Heart right ventricle (tissue), 16 donors: ENCODE results near the gene NTRK2. TPM values are rescaled to one million over a fixed set of nuclear protein-coding genes. Genes with fewer than 3 reads are reported as not detected.

ENCODE experiments used
- ATAC-seq, 8 donors: fragments of 200-7000 bp; cut with Tn5 transposase; one replicate each; pipeline ENCODE4 v1.9.1; 2020; ENCODE audit warnings: mild to moderate bottlenecking in 8 of 8, moderate library complexity in 8 of 8, moderate number of reproducible peaks in 1 of 8
- DNase-seq, 2 donors: peaks; one replicate each; pipeline ENCODE4 v3.0.0-alpha.2; 2020
- H3K27ac ChIP-seq, 10 donors: fragments of 200-600 bp; sonication (generic) in 2 of 10; one replicate each; pipeline versions ENCODE4 v1.5.0 to v1.8.0; 2020 to 2022; ENCODE audit warnings: mild to moderate bottlenecking in 3 of 10
- H3K27me3 ChIP-seq, 7 donors: fragments of 200-600 bp; one replicate each; pipeline ENCODE4 v1.8.0; 2021 to 2022; ENCODE audit warnings: mild to moderate bottlenecking in 2 of 7
- H3K36me3 ChIP-seq, 9 donors: fragments of 200-600 bp; sonication (generic) in 1 of 9; one replicate each; pipeline versions ENCODE4 v1.5.0 to v1.8.0; 2020 to 2022; ENCODE audit warnings: mild to moderate bottlenecking in 2 of 9
- H3K4me1 ChIP-seq, 9 donors: fragments of 200-600 bp; sonication (generic) in 1 of 9; one replicate each; pipeline versions ENCODE4 v1.5.0 to v1.8.0; 2020 to 2022; ENCODE audit warnings: mild to moderate bottlenecking in 4 of 9
- H3K4me3 ChIP-seq, 10 donors: fragments of 200-600 bp; sonication (generic) in 2 of 10; one replicate each; pipeline versions ENCODE4 v1.5.0 to v1.8.0; 2020 to 2022; ENCODE audit warnings: mild to moderate bottlenecking in 7 of 10, moderate library complexity in 2 of 10
- H3K9me3 ChIP-seq, 11 donors: fragments of 200-600 bp in 10 of 11; sonication (generic) in 2 of 11; one replicate each; pipeline versions ENCODE4 v1.5.0 to v1.8.0; 2013 to 2022; ENCODE audit warnings: mild to moderate bottlenecking in 2 of 11, control low read depth in 1 of 11, moderate library complexity in 1 of 11
- WGBS, 2 donors: extraction: QIAGEN DNeasy Blood & Tissue Kit; methylation state at CpG; one replicate each; pipeline ENCODE4 v1.1.7; 2013; ENCODE audit warnings: inconsistent platforms in 1 of 2; 5-methylcytosine and 5-hydroxymethylcytosine counted together
- intact Hi-C, 10 donors: fragments of 100-400 bp; cut with DNase I; formaldehyde crosslinking; loops; one replicate each; pipeline versions ENCODE4 v1.11.1 to v1.14.2; 2022
- polyA plus RNA-seq, 2 donors: library from polyadenylated mRNA; stranded (reverse); fragments of 200-250 nt; gene quantifications; one replicate each; pipeline ENCODE4 v1.2.3, GENCODE V29; 2013
- total RNA-seq, 10 donors: library from RNA; stranded (reverse); fragmentation: NEBNext Ultra II Directional in 3 of 10; extraction: Animal tissue kit (Norgen Biotek cat#: 25700) in 3 of 10; gene quantifications; one replicate each; pipeline versions ENCODE4 v1.2.1 to v1.2.4, GENCODE V29; 2021 to 2023
- TF ChIP-seq, protein P1 (sequence below), 9 donors: fragments of 200-600 bp; sonication (generic) in 2 of 9; IDR thresholded peaks; one replicate each; pipeline versions ENCODE4 v1.5.0 to v1.8.0; 2021 to 2022; ENCODE audit warnings: antibody characterized with exemption in 9 of 9, mild to moderate bottlenecking in 5 of 9, moderate library complexity in 1 of 9
- donor health status: Arrhythmogenic right ventricular cardiomyopathy.
- donor health status: ischemic (EF 13 %, LVEDD 7.1; RV severe dilation, severe dysfunction).
- donor health status: healthy with polysubstance abuse.
- donor health status: DM: no; HTN: yes; CAD: no.
- donor health status: DM: no; HTN: no; CAD: no.
- donor health status: ischemic (EF 25% LVEDD 6.9; RV normal size, moderate dysfunction).
- donor health status: ischemic (EF 25% LVEDD 5.7; RV mildly dilated, moderate dysfunction).
- donor health status: healthy.
- donor health status: DM: yes; HTN: yes; CAD: no.
- donor health status: Ischemic cardiomyopathy.
- donor health status: ischemic (EF 35%, LVEDD 5.7; RV mildly dilated, moderate dysfunction).
- donor health status: nonischemic (EF 11% LVEDD 7.7; RV severe dilation, severe dysfunction).
- donor health status: DM: yes; HTN: yes; CAD: no.
- donor health status: PGD.
- donor health status: ischemic (EF 29% LVEDD 5.4; RV normal size, mild dysfunction).
- donor health status: nonischemic (EF 23%, LVEDD 6.1; RV moderate dilation, normal function).

NTRK2 gene
- total and polyA plus RNA-seq, 12 donors = 1.8 to 7.7 (median 3.0) TPM

DNA sequence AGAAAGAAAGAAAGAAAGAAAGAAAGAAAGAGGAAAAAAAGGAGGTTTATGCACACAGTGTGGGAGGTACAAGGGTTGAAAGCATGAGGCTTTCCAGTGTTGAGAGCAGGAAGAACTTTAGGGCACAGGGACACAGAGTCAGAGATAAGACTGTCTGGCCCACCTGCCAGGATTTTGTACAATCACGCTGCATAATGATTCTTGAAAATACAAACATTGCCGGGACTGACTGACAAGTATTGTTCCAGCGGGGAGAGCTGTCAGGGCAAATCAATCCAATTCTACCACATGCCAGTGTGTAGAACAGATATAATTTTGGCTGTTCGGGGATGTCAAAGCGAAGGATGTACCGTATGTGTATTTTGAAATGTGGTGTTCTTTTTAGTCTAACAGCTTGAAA lies 254.7 kb downstream of the NTRK2 start:
- intact Hi-C loops = no loop called here
- Histone ChIP-seq H3K9me3 (no peaks in the 10 kb centered on the region), H3K27me3 (peaks cover 0 to 2% (median 0%) of the 10 kb centered on the region in 7 donors), H3K27ac (no peak overlapping the region), H3K36me3 (no peaks in the 10 kb centered on the region), H3K4me3 (no peak overlapping the region), H3K4me1 (no peaks in the 10 kb centered on the region)
- ATAC-seq (no peak), DNase-seq (no peak)
- TF ChIP-seq, protein P1, sequence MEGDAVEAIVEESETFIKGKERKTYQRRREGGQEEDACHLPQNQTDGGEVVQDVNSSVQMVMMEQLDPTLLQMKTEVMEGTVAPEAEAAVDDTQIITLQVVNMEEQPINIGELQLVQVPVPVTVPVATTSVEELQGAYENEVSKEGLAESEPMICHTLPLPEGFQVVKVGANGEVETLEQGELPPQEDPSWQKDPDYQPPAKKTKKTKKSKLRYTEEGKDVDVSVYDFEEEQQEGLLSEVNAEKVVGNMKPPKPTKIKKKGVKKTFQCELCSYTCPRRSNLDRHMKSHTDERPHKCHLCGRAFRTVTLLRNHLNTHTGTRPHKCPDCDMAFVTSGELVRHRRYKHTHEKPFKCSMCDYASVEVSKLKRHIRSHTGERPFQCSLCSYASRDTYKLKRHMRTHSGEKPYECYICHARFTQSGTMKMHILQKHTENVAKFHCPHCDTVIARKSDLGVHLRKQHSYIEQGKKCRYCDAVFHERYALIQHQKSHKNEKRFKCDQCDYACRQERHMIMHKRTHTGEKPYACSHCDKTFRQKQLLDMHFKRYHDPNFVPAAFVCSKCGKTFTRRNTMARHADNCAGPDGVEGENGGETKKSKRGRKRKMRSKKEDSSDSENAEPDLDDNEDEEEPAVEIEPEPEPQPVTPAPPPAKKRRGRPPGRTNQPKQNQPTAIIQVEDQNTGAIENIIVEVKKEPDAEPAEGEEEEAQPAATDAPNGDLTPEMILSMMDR (IDR thresholded peaks at IDR 0.05) = no peak
- 57 to 67% methylated on average over 6 of the region's 6 CpGs for WGBS, 2 donors

DNA sequence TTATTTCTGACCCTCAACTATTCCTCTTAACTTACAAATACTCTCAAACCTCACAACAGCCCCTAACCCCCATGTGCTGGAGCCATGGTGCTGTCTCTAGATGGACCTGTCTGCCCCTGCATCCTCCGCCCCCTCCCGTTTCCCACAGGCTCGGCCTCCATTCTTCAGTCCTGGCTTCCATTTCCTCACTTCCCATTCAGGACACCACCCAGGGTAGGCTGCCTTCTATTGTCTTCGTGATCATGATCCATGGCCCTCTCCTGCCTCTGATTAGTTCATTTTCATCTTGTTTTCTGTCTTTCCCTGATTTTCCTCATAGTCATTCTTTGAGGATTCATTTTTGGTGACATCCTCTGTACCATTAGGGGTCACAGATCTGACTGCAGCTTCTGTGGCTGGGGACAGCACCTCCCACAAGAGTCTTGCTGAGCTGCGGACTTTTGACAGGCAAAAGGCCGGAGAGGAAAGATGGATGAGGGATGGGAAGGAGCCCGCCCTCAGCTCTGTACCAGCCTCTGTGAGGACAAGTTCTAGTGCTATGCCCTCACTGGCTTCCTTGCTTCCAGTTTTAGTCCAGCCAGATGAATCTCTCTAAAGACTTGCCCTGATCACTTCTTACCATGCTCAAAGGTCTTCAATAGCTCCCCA lies 255.8 kb downstream of the NTRK2 start:
- DNase-seq = no peak
- no peak for ATAC-seq
- no peaks in the 10 kb centered on the region for H3K9me3 ChIP-seq
- whole genome bisulfite sequencing, 2 donors = 83 to 88% methylated on average over 7 of the region's 7 CpGs
- no peaks in the 10 kb centered on the region for H3K36me3 ChIP-seq
- no peak overlapping the region for H3K27ac ChIP-seq
- H3K27me3 ChIP-seq = peaks cover 0 to 8% (median 0%) of the 10 kb centered on the region in 7 donors
- intact Hi-C loops = no loop called here
- H3K4me1 ChIP-seq = no peaks in the 10 kb centered on the region
- no peak overlapping the region for H3K4me3 ChIP-seq
- TF ChIP-seq, protein P1 (IDR thresholded peaks at IDR 0.05) = no peak

DNA sequence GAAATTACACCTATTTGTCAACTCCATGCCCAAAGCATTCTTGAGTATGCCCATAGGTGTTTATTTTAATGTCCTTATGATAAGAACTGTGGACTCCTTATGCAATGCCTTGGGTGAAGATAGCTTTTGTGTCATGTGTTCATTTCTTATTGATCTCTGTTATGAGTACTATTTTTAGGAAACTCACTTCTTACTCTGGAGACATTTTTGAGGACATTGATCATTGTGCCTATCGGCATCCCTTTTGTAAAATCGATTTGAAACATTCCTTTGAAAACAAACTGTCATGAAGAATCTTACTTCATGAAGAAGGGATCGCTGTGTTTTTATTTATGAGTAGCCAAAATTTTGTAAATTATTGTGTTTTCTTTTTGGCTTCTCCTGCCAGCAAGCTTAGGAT lies 257.3 kb downstream of the NTRK2 start:
- H3K27me3 ChIP-seq = peaks cover 0 to 8% (median 0%) of the 10 kb centered on the region in 7 donors
- no peaks in the 10 kb centered on the region for H3K4me1 ChIP-seq
- TF ChIP-seq, protein P1 (IDR thresholded peaks at IDR 0.05) = no peak
- DNase-seq (no peak), ATAC-seq (no peak)
- H3K4me3 ChIP-seq = no peak overlapping the region
- intact Hi-C loops = no loop called here
- H3K27ac ChIP-seq = no peak overlapping the region
- H3K36me3 ChIP-seq = no peaks in the 10 kb centered on the region
- 93 to 94% methylated on average over 3 of the region's 3 CpGs for WGBS, 2 donors
- no peaks in the 10 kb centered on the region for H3K9me3 ChIP-seq

DNA sequence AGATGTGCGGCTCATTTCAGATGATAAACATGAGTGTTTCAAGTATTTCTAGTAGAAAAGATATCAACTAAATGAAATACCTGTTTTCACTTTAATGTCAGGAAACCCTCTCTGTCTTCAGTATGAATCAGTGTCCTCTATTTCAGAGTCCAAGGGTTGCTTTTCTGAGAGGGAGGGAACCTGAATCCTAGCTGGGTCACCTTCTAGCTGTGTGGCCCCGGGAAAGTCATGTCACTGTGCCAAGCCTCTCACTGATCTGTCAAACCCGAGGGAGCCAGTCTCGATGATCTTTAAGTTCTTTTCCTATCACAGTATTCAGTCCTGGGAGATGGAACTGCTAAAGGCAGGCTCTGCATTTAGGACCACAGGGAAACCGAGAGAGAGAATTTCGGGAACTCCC lies 258.9 kb downstream of the NTRK2 start:
- H3K9me3 ChIP-seq = no peaks in the 10 kb centered on the region
- no peaks in the 10 kb centered on the region for H3K36me3 ChIP-seq
- H3K4me3 ChIP-seq = no peak overlapping the region
- peaks cover 0 to 8% (median 0%) of the 10 kb centered on the region in 7 donors for H3K27me3 ChIP-seq
- TF ChIP-seq, protein P1 (IDR thresholded peaks at IDR 0.05) = no peak
- ATAC-seq (no peak), DNase-seq (no peak)
- no peaks in the 10 kb centered on the region for H3K4me1 ChIP-seq
- intact Hi-C loops = loop anchor here in 1 of 10 donors (2.0 kb wide), 1 partner anchor 22 kb away; no protein-coding TSS in a partner anchor
- WGBS, 2 donors = 67 to 80% methylated on average over 6 of the region's 6 CpGs
- H3K27ac ChIP-seq = no peak overlapping the region
